Measurements from ENCODE around the gene RSU1.

GRCh38 chr10:16776896-16777295 lies 40.3 kb downstream of the RSU1 start:
- TF ChIP-seq CTCF (IDR thresholded peaks at IDR 0.05) (no peak), POLR2A (IDR thresholded peaks at IDR 0.05) (no peak)
